SK-N-SH treated with all-trans-retinoic acid at 6 μM for 48 hours (cell line): ENCODE data around the gene PRSS38.
A peak's percentile ranks its signal among the peaks of the same experiment; 100 is the strongest.

Source experiments
- CSDC2 ChIP-seq: fragments of 250-450 bp; sonication (Bioruptor Pico); IDR thresholded peaks from 2 replicates; pipeline ENCODE4 v1.5.0; 2020; ENCODE audit warnings: mild to moderate bottlenecking, moderate library complexity
- TCF4 ChIP-seq: fragments of 250-450 bp; sonication (Bioruptor Pico); IDR thresholded peaks from 2 replicates; pipeline ENCODE4 v1.8.0; 2021; ENCODE audit warnings: mild to moderate bottlenecking, moderate library complexity, borderline replicate concordance
- ZFP3 ChIP-seq: fragments of 250-450 bp; sonication (Bioruptor Pico); IDR thresholded peaks from 2 replicates; pipeline ENCODE4 v1.5.0; 2020; ENCODE audit warnings: mild to moderate bottlenecking, moderate library complexity

GRCh38 chr1:227793948-227794816 is 21.3 kb upstream of the PRSS38 start:
- TF ChIP-seq CSDC2 (CRISPR knock-in tag) = no peak
- TF ChIP-seq TCF4 = peak; percentile 85
- no peak for TF ChIP-seq ZFP3 (CRISPR knock-in tag)
